BLaER1 (cell line): ENCODE measurements around the gene EFHC2.
A peak's percentile ranks its signal among the peaks of the same experiment; 100 is the strongest.

ENCODE experiments used
- H3K27ac ChIP-seq: shearing (Covaris generic); formaldehyde crosslinking; 2 replicates; pipeline ENCODE4 v1.8.1; 2022
- H3K27me3 ChIP-seq: shearing (Covaris generic); formaldehyde crosslinking; 2 replicates; pipeline ENCODE4 v1.8.1; 2022
- H3K36me3 ChIP-seq: shearing (Covaris generic); formaldehyde crosslinking; 2 replicates; pipeline ENCODE4 v1.8.1; 2022
- H3K4me1 ChIP-seq: shearing (Covaris generic); formaldehyde crosslinking; 2 replicates; pipeline ENCODE4 v1.8.1; 2022
- H3K4me2 ChIP-seq: shearing (Covaris generic); formaldehyde crosslinking; 2 replicates; pipeline ENCODE4 v1.8.1; 2022
- H3K4me3 ChIP-seq: shearing (Covaris generic); formaldehyde crosslinking; 2 replicates; pipeline ENCODE4 v1.8.1; 2022
- H3K9ac ChIP-seq: shearing (Covaris generic); formaldehyde crosslinking; 2 replicates; pipeline ENCODE4 v1.8.1; 2022
- H3K9me3 ChIP-seq: shearing (Covaris generic); formaldehyde crosslinking; 2 replicates; pipeline ENCODE4 v1.8.1; 2022
- H4K20me1 ChIP-seq: shearing (Covaris generic); formaldehyde crosslinking; 2 replicates; pipeline ENCODE4 v1.8.1; 2022
- Cebpa-rat ChIP-seq: shearing (Covaris generic); IDR thresholded peaks from 2 replicates; pipeline ENCODE4 v1.8.1; 2022

EFHC2 gene

GRCh38 chrX:44338361-44338760 lies 5.1 kb downstream of the EFHC2 start:
- no peaks in the 10 kb centered on the region for H4K20me1 ChIP-seq
- H3K36me3 ChIP-seq: no peaks in the 10 kb centered on the region

GRCh38 chrX:44332437-44332836 lies 11.0 kb downstream of the EFHC2 start:
- H3K9ac ChIP-seq: no peak overlapping the region
- H3K27me3 ChIP-seq: no peaks in the 10 kb centered on the region
- H3K27ac ChIP-seq: no peak overlapping the region

More at GRCh38 chrX:44338361-44338760, 5.1 kb downstream of the EFHC2 start:
- no peak overlapping the region for H3K9ac ChIP-seq
- peaks cover 21% of the 10 kb centered on the region for H3K4me1 ChIP-seq
- H3K4me3 ChIP-seq: no peak overlapping the region
- H3K27me3 ChIP-seq: no peaks in the 10 kb centered on the region
- 0 out of 2 replicates have a peak overlapping the region, but pooled peaks have one; percentile 2 for H3K4me2 ChIP-seq
- H3K9me3 ChIP-seq: no peaks in the 10 kb centered on the region
- H3K27ac ChIP-seq: no peak overlapping the region
- no peak for TF ChIP-seq Cebpa-rat

GRCh38 chrX:44330227-44330626 lies 13.2 kb downstream of the EFHC2 start:
- 0 out of 2 replicates have a peak, but pooled peaks cover 5% of the 10 kb centered on the region for H3K4me1 ChIP-seq
- no peak overlapping the region for H3K9ac ChIP-seq
- H3K27me3 ChIP-seq: no peaks in the 10 kb centered on the region
- TF ChIP-seq Cebpa-rat: no peak
- H3K9me3 ChIP-seq: peaks cover 7% of the 10 kb centered on the region; the same call in 1 of the 2 replicates
- H3K4me3 ChIP-seq: no peak overlapping the region
- H3K36me3 ChIP-seq: no peaks in the 10 kb centered on the region
- no peak overlapping the region for H3K27ac ChIP-seq
- H3K4me2 ChIP-seq: no peak overlapping the region
- no peaks in the 10 kb centered on the region for H4K20me1 ChIP-seq

More at GRCh38 chrX:44332437-44332836, 11.0 kb downstream of the EFHC2 start:
- TF ChIP-seq Cebpa-rat: no peak
- no peak overlapping the region for H3K4me2 ChIP-seq
- peaks cover 4% of the 10 kb centered on the region; the same call in 1 of the 2 replicates for H3K9me3 ChIP-seq
- H4K20me1 ChIP-seq: no peaks in the 10 kb centered on the region
- H3K4me3 ChIP-seq: no peak overlapping the region
- no peaks in the 10 kb centered on the region for H3K36me3 ChIP-seq
- 0 out of 2 replicates have a peak, but pooled peaks cover 5% of the 10 kb centered on the region for H3K4me1 ChIP-seq

GRCh38 chrX:44319550-44319949 lies 23.9 kb downstream of the EFHC2 start:
- no peak overlapping the region for H3K4me3 ChIP-seq
- no peak overlapping the region for H3K9ac ChIP-seq
- H3K27ac ChIP-seq: no peak overlapping the region
- H3K27me3 ChIP-seq: no peaks in the 10 kb centered on the region
- no peak overlapping the region for H3K4me2 ChIP-seq
- peaks cover 58% of the 10 kb centered on the region for H3K9me3 ChIP-seq
- H3K36me3 ChIP-seq: no peaks in the 10 kb centered on the region
- H4K20me1 ChIP-seq: no peaks in the 10 kb centered on the region
- TF ChIP-seq Cebpa-rat: no peak
- peaks cover 32% of the 10 kb centered on the region for H3K4me1 ChIP-seq

GRCh38 chrX:44317181-44317580 lies 26.3 kb downstream of the EFHC2 start:
- Histone ChIP-seq H3K27me3 (no peaks in the 10 kb centered on the region), H4K20me1 (no peaks in the 10 kb centered on the region)
- TF ChIP-seq Cebpa-rat: no peak

GRCh38 chrX:44314808-44315207 lies 28.7 kb downstream of the EFHC2 start:
- Histone ChIP-seq H3K4me2 (peak overlapping the region; percentile 81), H3K27ac (peak overlapping the region; percentile 76), H3K4me3 (peak overlapping the region; percentile 20; the same call in 1 of the 2 replicates), H3K4me1 (peaks cover 66% of the 10 kb centered on the region), H3K36me3 (no peaks in the 10 kb centered on the region), H3K9ac (peak overlapping the region; percentile 32; the same call in 1 of the 2 replicates), H3K27me3 (no peaks in the 10 kb centered on the region), H3K9me3 (peaks cover 44% of the 10 kb centered on the region), H4K20me1 (no peaks in the 10 kb centered on the region)
- no peak for TF ChIP-seq Cebpa-rat

More at GRCh38 chrX:44317181-44317580, 26.3 kb downstream of the EFHC2 start:
- H3K4me1 ChIP-seq: peaks cover 55% of the 10 kb centered on the region
- H3K36me3 ChIP-seq: no peaks in the 10 kb centered on the region
- H3K9me3 ChIP-seq: peaks cover 48% of the 10 kb centered on the region
- no peak overlapping the region for H3K4me3 ChIP-seq
- H3K27ac ChIP-seq: no peak overlapping the region
- H3K9ac ChIP-seq: no peak overlapping the region
- no peak overlapping the region for H3K4me2 ChIP-seq

- no peaks in the 10 kb centered on the region for H3K27me3 ChIP-seq
- H3K27ac ChIP-seq: peak overlapping the region; percentile 76
- peak overlapping the region; percentile 81 for H3K4me2 ChIP-seq
- H3K4me3 ChIP-seq: peak overlapping the region; percentile 20; the same call in 1 of the 2 replicates
- no peaks in the 10 kb centered on the region for H3K36me3 ChIP-seq
- peak overlapping the region; percentile 32; the same call in 1 of the 2 replicates for H3K9ac ChIP-seq
- no peaks in the 10 kb centered on the region for H4K20me1 ChIP-seq
- H3K4me1 ChIP-seq: peaks cover 66% of the 10 kb centered on the region
- peaks cover 39% of the 10 kb centered on the region for H3K9me3 ChIP-seq
- TF ChIP-seq Cebpa-rat: 0 out of 2 replicates have a peak, but pooled peaks have one; percentile 52
Measured at GRCh38 chrX:44314259-44314734, 29.2 kb downstream of the EFHC2 start.

GRCh38 chrX:44312421-44312820 lies 31.1 kb downstream of the EFHC2 start:
- Histone ChIP-seq H3K36me3 (no peaks in the 10 kb centered on the region), H3K4me2 (no peak overlapping the region), H3K4me1 (peaks cover 51% of the 10 kb centered on the region), H4K20me1 (no peaks in the 10 kb centered on the region), H3K9ac (no peak overlapping the region), H3K27me3 (no peaks in the 10 kb centered on the region), H3K27ac (no peak overlapping the region), H3K4me3 (no peak overlapping the region), H3K9me3 (peaks cover 21% of the 10 kb centered on the region)
- TF ChIP-seq Cebpa-rat: no peak

GRCh38 chrX:44310227-44310626 lies 33.2 kb downstream of the EFHC2 start:
- Histone ChIP-seq H3K9ac (no peak overlapping the region), H3K4me2 (no peak overlapping the region), H3K4me3 (no peak overlapping the region), H3K36me3 (no peaks in the 10 kb centered on the region), H3K9me3 (peaks cover 5% of the 10 kb centered on the region; the same call in 1 of the 2 replicates), H3K4me1 (peaks cover 47% of the 10 kb centered on the region), H3K27me3 (no peaks in the 10 kb centered on the region), H4K20me1 (no peaks in the 10 kb centered on the region), H3K27ac (no peak overlapping the region)
- TF ChIP-seq Cebpa-rat: no peak

- Histone ChIP-seq H3K4me1 (peaks cover 33% of the 10 kb centered on the region), H3K4me3 (no peak overlapping the region), H3K27ac (no peak overlapping the region), H4K20me1 (no peaks in the 10 kb centered on the region), H3K9ac (no peak overlapping the region), H3K36me3 (no peaks in the 10 kb centered on the region), H3K27me3 (no peaks in the 10 kb centered on the region), H3K9me3 (peaks cover 5% of the 10 kb centered on the region; the same call in 1 of the 2 replicates), H3K4me2 (no peak overlapping the region)
- TF ChIP-seq Cebpa-rat: no peak
Measured at GRCh38 chrX:44308869-44309268, 34.6 kb downstream of the EFHC2 start.

GRCh38 chrX:44306356-44306755 lies 37.1 kb downstream of the EFHC2 start:
- peaks cover 5% of the 10 kb centered on the region; the same call in 1 of the 2 replicates for H3K9me3 ChIP-seq
- H3K27ac ChIP-seq: no peak overlapping the region
- no peaks in the 10 kb centered on the region for H3K27me3 ChIP-seq
- no peak overlapping the region for H3K4me2 ChIP-seq
- H4K20me1 ChIP-seq: no peaks in the 10 kb centered on the region
- H3K36me3 ChIP-seq: no peaks in the 10 kb centered on the region
- peaks cover 12% of the 10 kb centered on the region for H3K4me1 ChIP-seq
- H3K4me3 ChIP-seq: no peak overlapping the region
- H3K9ac ChIP-seq: no peak overlapping the region
- no peak for TF ChIP-seq Cebpa-rat
